ENCODE data around the gene EFCAB6.

Gene EFCAB6

GRCh38 chr22:43521716-43522115, 290.4 kb downstream of the EFCAB6 start:
- Histone ChIP-seq H3K9me2 (ENCODE audit: low read depth, low read length) (no peaks in the 10 kb centered on the region), H3K36me3 (ENCODE audit: insufficient read depth, low read length) (no peaks in the 10 kb centered on the region), H3K4me2 (ENCODE audit: low read length) (no peak overlapping the region), H2AFZ (ENCODE audit: low read length) (no peak overlapping the region), H3K79me2 (ENCODE audit: insufficient read depth, low read length) (no peaks in the 10 kb centered on the region), H3K9ac (ENCODE audit: low read length) (no peak overlapping the region), H3K27ac (ENCODE audit: low read depth, low read length, poor library complexity, severe bottlenecking) (no peak overlapping the region), H3K9me3 (ENCODE audit: low read length) (no peaks in the 10 kb centered on the region), H3K27me3 (ENCODE audit: insufficient read depth, low read length) (no peaks in the 10 kb centered on the region), H4K20me1 (ENCODE audit: insufficient read depth, low read length) (no peaks in the 10 kb centered on the region), H3F3A (ENCODE audit: insufficient read depth, low read length) (no peaks in the 10 kb centered on the region), H3K4me1 (ENCODE audit: insufficient read depth, low read length, severe bottlenecking) (no peaks in the 10 kb centered on the region), H3K4me3 (ENCODE audit: low read depth, low read length, poor library complexity, severe bottlenecking) (no peak overlapping the region)
- no peak for TF ChIP-seq EZH2 (IDR thresholded peaks at IDR 0.05; ENCODE audit: borderline replicate concordance, low read length)
- TF ChIP-seq CTCF (IDR thresholded peaks at IDR 0.05; ENCODE audit: low read length), result no peak

GRCh38 chr22:43520632-43521039, 291.5 kb downstream of the EFCAB6 start:
- no peaks in the 10 kb centered on the region for H3K27me3 ChIP-seq (ENCODE audit: insufficient read depth, low read length)

GRCh38 chr22:43516996-43517635, 295.0 kb downstream of the EFCAB6 start:
- no peaks in the 10 kb centered on the region for H3K9me3 ChIP-seq (ENCODE audit: low read length)
- no peaks in the 10 kb centered on the region for H3K27me3 ChIP-seq (ENCODE audit: insufficient read depth, low read length)
- no peaks in the 10 kb centered on the region for H3K4me1 ChIP-seq (ENCODE audit: insufficient read depth, low read length, severe bottlenecking)
- H3K4me3 ChIP-seq (ENCODE audit: low read depth, low read length, poor library complexity, severe bottlenecking), result no peak overlapping the region
- H3K36me3 ChIP-seq (ENCODE audit: insufficient read depth, low read length), result no peaks in the 10 kb centered on the region
- H3K9me2 ChIP-seq (ENCODE audit: low read depth, low read length), result no peaks in the 10 kb centered on the region
- H4K20me1 ChIP-seq (ENCODE audit: insufficient read depth, low read length), result no peaks in the 10 kb centered on the region
- no peak overlapping the region for H3K27ac ChIP-seq (ENCODE audit: low read depth, low read length, poor library complexity, severe bottlenecking)
- H3K4me2 ChIP-seq (ENCODE audit: low read length), result no peak overlapping the region
- no peak overlapping the region for H2AFZ ChIP-seq (ENCODE audit: low read length)
- TF ChIP-seq CTCF (IDR thresholded peaks at IDR 0.05; ENCODE audit: low read length) (no peak), EZH2 (IDR thresholded peaks at IDR 0.05; ENCODE audit: borderline replicate concordance, low read length) (no peak)
- H3K9ac ChIP-seq (ENCODE audit: low read length), result no peak overlapping the region
- no peaks in the 10 kb centered on the region for H3F3A ChIP-seq (ENCODE audit: insufficient read depth, low read length)
- H3K79me2 ChIP-seq (ENCODE audit: insufficient read depth, low read length), result no peaks in the 10 kb centered on the region

More at GRCh38 chr22:43520632-43521039, 291.5 kb downstream of the EFCAB6 start:
- Histone ChIP-seq H3K4me1 (ENCODE audit: insufficient read depth, low read length, severe bottlenecking) (no peaks in the 10 kb centered on the region), H3K9ac (ENCODE audit: low read length) (no peak overlapping the region), H3K4me3 (ENCODE audit: low read depth, low read length, poor library complexity, severe bottlenecking) (no peak overlapping the region), H4K20me1 (ENCODE audit: insufficient read depth, low read length) (no peaks in the 10 kb centered on the region), H3K9me2 (ENCODE audit: low read depth, low read length) (no peaks in the 10 kb centered on the region), H3K4me2 (ENCODE audit: low read length) (no peak overlapping the region), H3K27ac (ENCODE audit: low read depth, low read length, poor library complexity, severe bottlenecking) (no peak overlapping the region), H3K9me3 (ENCODE audit: low read length) (no peaks in the 10 kb centered on the region), H3K79me2 (ENCODE audit: insufficient read depth, low read length) (no peaks in the 10 kb centered on the region), H2AFZ (ENCODE audit: low read length) (no peak overlapping the region), H3K36me3 (ENCODE audit: insufficient read depth, low read length) (no peaks in the 10 kb centered on the region), H3F3A (ENCODE audit: insufficient read depth, low read length) (no peaks in the 10 kb centered on the region)
- TF ChIP-seq CTCF (IDR thresholded peaks at IDR 0.05; ENCODE audit: low read length), result no peak
- TF ChIP-seq EZH2 (IDR thresholded peaks at IDR 0.05; ENCODE audit: borderline replicate concordance, low read length), result no peak
